ENCODE results near the gene FOXJ3.

GRCh38 chr1:42266253-42267135 lies 68.5 kb downstream of the FOXJ3 start:
- TF ChIP-seq EZH2 (IDR thresholded peaks at IDR 0.05; ENCODE audit: insufficient read depth, poor library complexity, severe bottlenecking) (no peak), EZH2phosphoT487 (IDR thresholded peaks at IDR 0.05; ENCODE audit: insufficient read depth, low read depth) (no peak)

Measured in GM23248 (cell line).